Naive thymus-derived CD8-positive, alpha-beta T cell (primary cell): ENCODE results near the gene CDHR2. TPM values are rescaled to one million over a fixed set of nuclear protein-coding genes. Genes with fewer than 3 reads are reported as not detected.

Experiments
- ATAC-seq, 2 donors: fragments of 150-1000 bp; cut with Tn5 transposase in 1 of 2; sonication (Bioruptor Pico), chemical (Tn5 transposase) in 1 of 2; 1 replicate in 1 of 2; 2 replicates in 1 of 2; pipeline ENCODE4 v1.10.0; 2021; ENCODE audit warnings: mild to moderate bottlenecking in 2 of 2, moderate library complexity in 2 of 2
- POLR2A ChIA-PET: fragments of 350-600 bp; sonication (Branson Sonifier 250); formaldehyde crosslinking; loops from one replicate; lab custom pipeline; 2021; ENCODE audit warnings: antibody characterized with exemption; lab: Charles Lee
- DNase-seq, 10 donors: peaks; one replicate each; pipeline versions ENCODE4 v3.0.0 to v3.0.0-alpha.2; 2020 to 2022
- H3K27ac Mint-ChIP-seq, 10 donors: one replicate each; pipeline ENCODE4 v1.8.0; 2020 to 2022; ENCODE audit warnings: mild to moderate bottlenecking in 10 of 10, mixed read lengths in 10 of 10, moderate library complexity in 4 of 10, inconsistent platforms in 1 of 10
- H3K27me3 Mint-ChIP-seq, 5 donors: one replicate each; pipeline ENCODE4 v1.8.0; 2021 to 2022; ENCODE audit warnings: mixed read lengths in 5 of 5
- H3K36me3 Mint-ChIP-seq, 3 donors: one replicate each; pipeline ENCODE4 v1.8.0; 2020 to 2022; ENCODE audit warnings: mixed read lengths in 3 of 3, mild to moderate bottlenecking in 2 of 3, inconsistent platforms in 1 of 3
- H3K4me1 Mint-ChIP-seq, 4 donors: one replicate each; pipeline ENCODE4 v1.8.0; 2021 to 2022; ENCODE audit warnings: mixed read lengths in 4 of 4
- H3K4me3 Mint-ChIP-seq, 10 donors: one replicate each; pipeline ENCODE4 v1.8.0; 2020 to 2022; ENCODE audit warnings: mild to moderate bottlenecking in 10 of 10, mixed read lengths in 10 of 10, moderate library complexity in 6 of 10, inconsistent platforms in 1 of 10
- H3K9me3 Mint-ChIP-seq, 9 donors: one replicate each; pipeline ENCODE4 v1.8.0; 2020 to 2022; ENCODE audit warnings: mixed read lengths in 9 of 9, mild to moderate bottlenecking in 3 of 9, inconsistent platforms in 1 of 9, moderate library complexity in 1 of 9
- polyA plus RNA-seq, 3 donors: library from polyadenylated mRNA; unstranded; fragments of 300-500 nt; fragmentation: Illumina TruSeq; gene quantifications; one replicate each; pipeline ENCODE4 v1.2.3, GENCODE V29; 2021
- total RNA-seq, 8 experiments: library from RNA in 2 of 8; stranded (reverse) in 2 of 8; gene quantifications; one replicate each; pipeline ENCODE4 v1.2.3 and lab custom pipeline; 2021 to 2026

CDHR2 gene
- total and polyA plus RNA-seq, 5 experiments from 2014 or later = 0.26 to 4.8 (median 3.6) TPM; not detected in 2

DNA sequence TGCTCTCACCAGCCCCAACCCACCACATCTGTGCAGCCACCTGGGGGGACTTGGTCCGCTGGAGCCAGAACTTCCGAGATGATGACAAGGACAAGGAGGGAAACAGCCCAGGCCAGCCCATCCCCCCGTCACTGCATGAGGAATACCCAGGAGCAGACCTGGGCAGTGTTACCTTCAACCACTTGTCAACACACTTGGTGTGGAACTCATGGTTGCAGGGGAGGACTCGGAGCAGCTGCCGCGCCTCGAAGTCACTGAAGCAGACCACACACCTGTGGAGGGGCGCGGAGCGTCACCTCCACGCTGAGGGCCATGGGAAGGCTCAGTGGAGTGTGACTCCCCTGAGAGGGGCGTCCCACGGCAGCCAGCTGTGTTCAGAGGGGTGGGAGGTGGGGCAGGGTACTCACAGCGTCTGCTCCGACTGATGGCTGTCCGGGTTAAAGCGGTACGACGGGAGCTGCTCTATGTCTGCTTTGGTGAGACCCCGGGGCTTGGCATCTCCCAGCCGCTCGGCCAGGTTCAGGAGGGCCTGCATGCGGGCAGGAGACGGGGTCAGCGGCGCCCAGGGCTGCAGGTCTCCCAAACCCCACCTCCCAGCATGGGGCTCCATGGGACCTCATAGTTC is 19.9 kb upstream of the CDHR2 start:
- ATAC-seq (no peak), DNase-seq (peak in 1 of 10 donors; percentile 62)
- no peaks in the 10 kb centered on the region for H3K27me3 Mint-ChIP-seq
- POLR2A ChIA-PET = interaction anchor here (0.7 to 19.8 kb wide), 19 partner anchors 3 to 846 kb away, joined by 3 to 531 read pairs (median 3); partner anchors contain the start of genes CLTB, FAF2 and RNF44
- no peaks in the 10 kb centered on the region for H3K9me3 Mint-ChIP-seq
- H3K4me3 Mint-ChIP-seq = peak overlapping the region; percentile 4 to 94 (median 76)
- H3K27ac Mint-ChIP-seq = peak overlapping the region; percentile 84 to 95 (median 92)
- H3K4me1 Mint-ChIP-seq = peaks cover 32 to 65% (median 61%) of the 10 kb centered on the region in 4 donors
- H3K36me3 Mint-ChIP-seq = peaks cover 0 to 52% (median 13%) of the 10 kb centered on the region in 3 donors

DNA sequence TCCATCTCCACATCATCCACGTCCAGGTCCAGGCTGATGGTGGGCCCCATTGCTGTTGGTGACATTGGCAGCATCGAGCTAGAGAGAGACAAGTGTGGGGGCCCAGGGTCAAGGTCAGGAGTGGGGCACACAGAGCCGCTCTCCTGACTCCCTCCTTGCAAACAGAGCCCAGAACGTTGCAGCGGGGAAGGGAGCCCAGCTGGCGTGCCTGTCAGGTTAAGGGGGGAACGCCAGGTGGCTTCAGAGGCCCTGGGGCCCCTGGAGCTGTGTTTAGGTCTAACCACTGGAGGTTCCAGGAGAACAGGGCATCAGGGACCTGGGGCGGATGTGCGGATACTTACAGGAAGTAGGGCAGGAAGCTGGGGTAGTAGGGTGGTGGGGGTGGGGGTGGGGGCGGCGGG is 19.4 kb upstream of the CDHR2 start:
- Mint-ChIP-seq H3K4me1 (peaks cover 35 to 70% (median 66%) of the 10 kb centered on the region in 4 donors), H3K4me3 (peak overlapping the region; percentile 54 to 94 (median 78)), H3K27ac (peak overlapping the region; percentile 84 to 95 (median 92)), H3K27me3 (no peaks in the 10 kb centered on the region), H3K36me3 (peaks cover 0 to 54% (median 13%) of the 10 kb centered on the region in 3 donors), H3K9me3 (no peaks in the 10 kb centered on the region)
- POLR2A ChIA-PET = interaction anchor here (0.6 to 19.8 kb wide), 18 partner anchors 3 to 846 kb away, joined by 3 to 531 read pairs (median 3); partner anchors contain the start of genes CLTB, FAF2 and RNF44
- DNase-seq = peak; percentile 52 to 93 (median 75)
- peak; percentile 61 to 77 for ATAC-seq

DNA sequence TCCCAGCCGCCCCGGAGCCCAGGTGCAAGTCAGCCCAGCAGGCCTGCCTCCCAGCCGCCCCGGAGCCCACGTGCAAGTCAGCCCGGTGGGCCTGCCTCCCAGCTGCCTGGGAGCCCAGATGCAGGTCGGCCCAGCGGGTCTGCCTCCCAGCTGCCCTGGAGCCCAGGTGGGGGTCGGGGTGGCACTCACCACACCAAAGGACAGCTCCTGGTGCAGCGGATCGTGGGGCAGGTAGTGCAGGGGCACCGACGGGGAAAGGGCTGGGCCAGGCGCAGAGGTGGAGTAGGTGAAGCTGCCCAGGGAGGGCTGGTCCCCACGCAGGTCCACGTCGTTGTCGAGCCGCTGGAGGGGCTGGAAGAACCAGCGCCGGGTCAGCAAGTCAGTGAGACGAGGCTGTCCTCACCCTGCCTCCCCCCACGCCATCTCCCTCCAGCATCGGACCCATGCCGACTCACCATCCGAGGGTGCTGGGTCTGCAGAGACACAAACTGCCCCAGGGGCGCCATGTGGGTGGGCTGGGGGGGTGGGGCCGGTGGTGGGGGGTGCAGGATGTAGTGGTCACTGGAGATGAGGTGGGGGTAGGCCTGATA is 18.7 kb upstream of the CDHR2 start:
- no peaks in the 10 kb centered on the region for H3K27me3 Mint-ChIP-seq
- no peak for ATAC-seq
- H3K4me1 Mint-ChIP-seq = peaks cover 38 to 73% (median 70%) of the 10 kb centered on the region in 4 donors
- no peak for DNase-seq
- peaks cover under 1 to 55% (median 18%) of the 10 kb centered on the region in 3 donors for H3K36me3 Mint-ChIP-seq
- H3K9me3 Mint-ChIP-seq = no peaks in the 10 kb centered on the region
- H3K27ac Mint-ChIP-seq = peak overlapping the region in 7 of 10 donors; percentile 84 to 95 (median 91)
- H3K4me3 Mint-ChIP-seq = peak overlapping the region in 9 of 10 donors; percentile 70 to 94 (median 85)
- POLR2A ChIA-PET = interaction anchor here (0.6 to 19.8 kb wide), 18 partner anchors 4 to 909 kb away, joined by 3 to 531 read pairs (median 4); partner anchors contain the start of genes CDHR2, CLTB, FAF2 and GRK6

DNA sequence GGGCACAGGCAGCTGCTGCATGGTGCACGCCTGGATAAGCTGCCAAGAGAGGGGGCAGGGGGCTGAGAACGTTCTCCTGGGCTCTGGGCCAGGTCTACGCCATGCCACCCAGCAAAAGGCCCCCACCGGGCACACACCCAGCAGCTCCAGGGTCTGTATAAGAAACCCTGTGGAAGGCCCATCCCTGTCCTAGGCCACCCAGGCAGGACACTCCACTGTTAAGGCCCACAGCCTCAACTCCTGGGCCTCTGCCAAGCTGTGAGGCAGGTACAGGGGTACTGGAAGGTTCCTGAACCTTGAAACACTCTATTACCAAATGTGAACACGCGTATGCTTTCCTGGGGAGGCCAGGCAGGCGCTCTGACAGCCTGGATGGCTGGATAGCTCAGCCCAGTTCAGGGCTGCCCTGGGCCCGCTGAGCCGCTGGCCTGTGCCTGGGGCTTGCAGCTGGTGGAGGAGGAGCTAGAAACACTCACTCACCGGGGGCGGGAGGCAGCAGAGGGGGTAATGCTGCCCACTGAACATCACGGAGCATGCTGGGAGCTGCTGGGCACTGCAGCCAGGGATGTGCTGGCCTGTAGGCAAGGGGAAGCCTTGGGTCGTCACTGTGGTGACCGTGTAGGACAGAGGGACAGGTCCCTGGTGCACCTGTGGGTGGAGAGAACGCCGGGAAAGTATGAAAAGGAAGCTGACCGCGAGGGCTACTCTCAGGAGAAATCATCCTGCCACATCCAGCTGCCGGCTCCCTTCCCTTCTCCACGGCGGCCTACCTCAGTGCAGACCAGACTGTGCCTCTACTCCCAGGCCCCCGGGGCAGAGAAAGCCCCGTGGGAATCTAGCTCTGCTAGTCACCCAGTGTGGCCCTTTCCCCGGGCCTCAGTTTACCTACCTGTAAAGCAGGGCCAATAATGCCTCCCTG is 17.9 kb upstream of the CDHR2 start:
- Mint-ChIP-seq H3K4me3 (peak overlapping the region; percentile 70 to 94 (median 83)), H3K27ac (peak overlapping the region; percentile 85 to 95 (median 92)), H3K4me1 (peaks cover 40 to 75% (median 67%) of the 10 kb centered on the region in 4 donors), H3K36me3 (peaks cover 7 to 54% (median 20%) of the 10 kb centered on the region in 3 donors), H3K27me3 (no peaks in the 10 kb centered on the region), H3K9me3 (no peaks in the 10 kb centered on the region)
- POLR2A ChIA-PET = interaction anchor here (0.5 to 19.8 kb wide), 11 partner anchors 5 to 908 kb away, joined by 3 to 531 read pairs (median 6); partner anchors contain the start of genes CDHR2, FAF2, GRK6 and RNF44
- peak in 1 of 10 donors; percentile 26 for DNase-seq
- no peak for ATAC-seq

DNA sequence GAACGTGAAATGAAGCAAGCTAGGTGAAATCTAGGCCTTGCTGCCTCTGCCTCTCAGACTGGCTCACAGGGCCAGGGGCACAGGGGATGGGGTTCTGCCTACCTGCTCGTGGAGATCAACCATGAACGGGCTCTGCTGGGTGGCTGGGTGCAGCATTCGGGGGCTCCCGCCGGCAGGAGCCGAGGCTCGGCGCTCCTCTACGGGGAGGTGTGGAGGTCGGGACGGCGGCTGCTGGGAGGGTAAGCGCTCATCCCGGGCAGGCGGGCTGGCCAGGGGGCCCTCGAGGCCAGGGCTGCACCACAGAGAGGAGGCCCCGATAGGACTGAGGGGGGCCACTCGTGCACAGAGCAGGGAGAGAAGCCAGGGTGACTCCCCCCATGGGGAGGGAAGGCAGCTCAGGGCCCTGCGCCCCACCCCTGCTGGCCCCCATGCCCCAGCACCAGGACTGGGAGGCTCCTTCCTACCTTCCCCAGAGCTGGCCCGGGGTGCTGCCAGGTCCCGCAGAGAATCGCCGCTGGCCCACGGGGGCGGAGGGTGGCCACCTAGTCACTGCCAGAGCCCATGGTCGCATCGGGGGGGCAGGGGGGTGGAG is 17.1 kb upstream of the CDHR2 start:
- Mint-ChIP-seq H3K9me3 (no peaks in the 10 kb centered on the region), H3K27me3 (no peaks in the 10 kb centered on the region), H3K4me3 (peak overlapping the region in 9 of 10 donors; percentile 22 to 94 (median 85)), H3K36me3 (peaks cover 7 to 53% (median 20%) of the 10 kb centered on the region in 3 donors), H3K4me1 (peaks cover 40 to 71% (median 66%) of the 10 kb centered on the region in 4 donors), H3K27ac (peak overlapping the region; percentile 73 to 97 (median 92))
- POLR2A ChIA-PET = interaction anchor here (0.5 to 19.8 kb wide), 8 partner anchors 5 to 894 kb away, joined by 4 to 531 read pairs (median 11); partner anchors contain the start of genes CDHR2, CLTB, FAF2 and GRK6
- ATAC-seq (no peak), DNase-seq (no peak)

DNA sequence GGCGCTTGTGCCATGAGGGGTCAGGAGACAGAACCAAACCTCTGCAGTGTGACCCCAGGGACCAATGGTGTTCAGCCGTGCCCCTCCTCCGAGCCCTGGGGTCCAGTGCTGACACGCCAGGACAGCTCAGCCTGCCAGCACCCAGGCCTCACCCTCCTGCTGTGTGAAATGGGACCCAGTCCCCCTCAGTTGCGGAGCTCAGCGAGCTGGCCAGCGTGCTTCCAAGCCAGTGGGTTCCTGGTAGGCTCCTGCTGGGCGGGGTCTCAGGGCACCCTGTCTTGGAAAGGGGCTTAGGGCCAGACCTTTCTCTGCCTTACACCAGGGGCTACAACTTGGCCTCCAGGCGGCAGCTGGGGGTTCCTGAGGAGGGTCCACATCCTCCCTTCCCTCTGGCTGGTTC is 16.3 kb upstream of the CDHR2 start:
- POLR2A ChIA-PET = interaction anchor here (1.0 to 19.8 kb wide), 6 partner anchors 5 to 171 kb away, joined by 4 to 531 read pairs (median 178); partner anchors contain the start of genes CDHR2, CLTB and RNF44
- ATAC-seq (no peak), DNase-seq (no peak)
- Mint-ChIP-seq H3K4me3 (peak overlapping the region; percentile 94 to 100 (median 98)), H3K27me3 (no peaks in the 10 kb centered on the region), H3K27ac (peak overlapping the region; percentile 81 to 100 (median 99)), H3K4me1 (peaks cover 36 to 65% (median 58%) of the 10 kb centered on the region in 4 donors), H3K9me3 (no peaks in the 10 kb centered on the region), H3K36me3 (peaks cover 7 to 45% (median 20%) of the 10 kb centered on the region in 3 donors)

DNA sequence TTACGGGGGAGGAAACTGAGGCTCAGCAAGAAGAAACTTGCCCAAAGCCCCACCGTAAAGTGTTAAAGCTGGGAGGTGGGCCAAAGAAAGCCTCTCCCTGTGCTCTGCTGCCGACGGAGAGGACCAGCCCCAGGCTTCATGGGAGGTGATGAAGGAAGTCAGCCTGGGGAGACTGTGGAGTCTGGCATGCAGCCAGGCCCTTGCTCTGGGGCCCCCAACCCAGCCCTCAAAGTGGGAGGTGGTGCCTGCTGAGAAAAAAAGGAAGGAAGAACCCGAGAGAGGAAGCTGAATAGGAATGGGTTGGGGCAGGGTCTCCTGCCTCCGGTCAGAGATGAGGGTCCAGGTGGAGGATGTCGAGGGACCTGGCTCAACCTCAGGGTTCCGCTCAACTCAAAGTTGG is 15.8 kb upstream of the CDHR2 start:
- H3K4me3 Mint-ChIP-seq = peak overlapping the region; percentile 94 to 100 (median 98)
- H3K27me3 Mint-ChIP-seq = no peaks in the 10 kb centered on the region
- DNase-seq (no peak), ATAC-seq (no peak)
- POLR2A ChIA-PET = interaction anchor here (0.7 to 19.8 kb wide), 12 partner anchors 4 to 173 kb away, joined by 3 to 531 read pairs (median 10); partner anchors contain the start of genes CDHR2, CLTB, FAF2 and HIGD2A
- H3K27ac Mint-ChIP-seq = peak overlapping the region; percentile 97 to 100 (median 100)
- no peaks in the 10 kb centered on the region for H3K9me3 Mint-ChIP-seq
- peaks cover 34 to 66% (median 57%) of the 10 kb centered on the region in 4 donors for H3K4me1 Mint-ChIP-seq
- peaks cover 7 to 39% (median 17%) of the 10 kb centered on the region in 3 donors for H3K36me3 Mint-ChIP-seq

DNA sequence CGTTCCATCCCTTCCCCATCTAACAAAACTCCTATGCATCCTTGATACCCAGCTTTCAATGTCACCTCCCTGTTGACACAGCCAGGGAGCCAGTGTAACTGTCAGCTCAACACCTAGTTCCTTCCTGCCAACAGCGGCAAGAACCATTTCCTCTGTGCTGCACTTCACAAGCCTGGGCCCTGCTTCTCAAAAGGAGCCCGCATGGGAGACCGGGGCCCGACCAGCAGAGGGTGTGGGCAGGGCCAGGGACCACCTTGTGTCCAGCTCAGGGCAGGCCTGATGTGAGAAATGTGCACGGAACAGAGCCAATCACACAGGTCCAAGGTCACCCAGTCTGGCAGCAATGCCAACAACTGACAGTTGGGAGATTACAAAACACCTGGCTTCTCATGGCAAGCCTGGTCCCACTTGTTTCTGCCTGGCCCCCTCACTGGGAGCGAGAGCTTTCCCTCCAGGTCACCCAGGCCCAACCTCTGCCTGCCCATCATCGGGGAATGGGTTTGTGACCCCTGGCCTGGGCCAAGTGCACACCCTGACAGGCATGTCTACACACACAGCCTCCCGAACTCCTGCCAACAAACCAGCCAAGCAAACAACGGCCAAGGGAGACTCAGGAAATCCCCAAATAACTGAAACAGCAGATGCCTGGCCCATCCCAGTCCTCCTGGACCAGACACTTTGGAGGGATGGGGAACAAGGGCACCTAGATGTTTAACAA is 15.1 kb upstream of the CDHR2 start:
- Mint-ChIP-seq H3K4me1 (peaks cover 36 to 67% (median 58%) of the 10 kb centered on the region in 4 donors), H3K27ac (peak overlapping the region; percentile 97 to 100 (median 100)), H3K4me3 (peak overlapping the region; percentile 94 to 100 (median 98)), H3K36me3 (peaks cover 7 to 35% (median 15%) of the 10 kb centered on the region in 3 donors), H3K27me3 (no peaks in the 10 kb centered on the region), H3K9me3 (no peaks in the 10 kb centered on the region)
- POLR2A ChIA-PET = interaction anchor here (0.6 to 19.8 kb wide), 15 partner anchors 3 to 420 kb away, joined by 3 to 531 read pairs (median 6); partner anchors contain the start of genes CDHR2, CLTB, FAF2 and HIGD2A
- ATAC-seq = peak; percentile 5 to 10
- peak in 7 of 10 donors; percentile 48 to 79 (median 65) for DNase-seq

DNA sequence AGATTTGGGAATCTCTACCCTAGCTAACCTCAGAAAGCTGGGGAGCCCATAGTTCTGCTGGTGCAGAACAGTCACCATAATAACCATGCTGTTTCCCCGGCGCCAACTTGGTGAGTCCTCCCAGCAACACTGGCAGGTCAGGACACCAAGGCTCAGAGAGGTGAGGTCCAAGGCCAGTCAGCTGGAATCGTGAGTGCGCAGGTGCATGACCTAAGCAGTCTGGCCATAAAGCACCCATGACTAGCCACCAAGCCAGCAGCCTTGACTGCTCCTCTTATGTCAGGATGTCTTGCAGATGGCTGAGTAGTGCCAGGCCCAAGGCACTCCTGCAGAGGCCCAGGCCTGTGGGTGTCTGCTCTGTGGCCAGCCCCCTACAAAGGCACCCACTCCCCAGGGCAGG is 14.5 kb upstream of the CDHR2 start:
- H3K27ac Mint-ChIP-seq = peak overlapping the region; percentile 97 to 100 (median 100)
- H3K36me3 Mint-ChIP-seq = peaks cover 7 to 29% (median 12%) of the 10 kb centered on the region in 3 donors
- no peaks in the 10 kb centered on the region for H3K9me3 Mint-ChIP-seq
- peaks cover 34 to 69% (median 58%) of the 10 kb centered on the region in 4 donors for H3K4me1 Mint-ChIP-seq
- no peaks in the 10 kb centered on the region for H3K27me3 Mint-ChIP-seq
- POLR2A ChIA-PET = interaction anchor here (0.6 to 19.8 kb wide), 15 partner anchors 3 to 420 kb away, joined by 3 to 531 read pairs (median 6); partner anchors contain the start of genes CDHR2, CLTB, FAF2 and HIGD2A
- no peak for DNase-seq
- H3K4me3 Mint-ChIP-seq = peak overlapping the region; percentile 94 to 100 (median 98)
- ATAC-seq = no peak

DNA sequence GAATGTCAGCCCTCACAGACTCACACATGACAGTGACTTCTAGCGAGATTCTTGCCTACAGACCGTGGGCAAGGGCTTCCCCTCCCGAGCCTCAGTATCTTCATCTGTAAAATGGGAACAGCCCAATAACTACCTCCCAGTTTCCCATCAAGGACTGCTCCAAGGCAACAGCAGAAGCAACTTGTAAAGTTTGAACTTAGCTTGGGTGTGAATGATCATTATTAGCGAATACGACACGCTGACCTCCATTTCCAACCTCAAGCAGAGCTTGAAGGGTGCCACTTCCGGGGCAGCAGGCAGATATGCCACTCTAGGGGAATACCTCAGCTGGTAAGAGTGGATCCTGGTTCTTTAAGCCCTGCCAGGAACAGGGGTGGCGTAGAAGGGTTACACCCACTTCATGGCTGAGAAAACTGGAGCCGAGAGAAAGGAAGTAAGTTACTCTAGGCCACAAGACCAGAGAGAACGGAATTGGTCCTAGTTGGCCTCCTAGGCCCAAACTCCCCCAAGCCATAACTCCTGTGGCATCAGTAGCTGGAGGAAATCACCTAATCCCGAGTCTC is 14.0 kb upstream of the CDHR2 start:
- H3K27ac Mint-ChIP-seq = peak overlapping the region; percentile 97 to 100 (median 100)
- DNase-seq = peak in 3 of 10 donors; percentile 38 to 55 (median 41)
- peak overlapping the region; percentile 94 to 100 (median 98) for H3K4me3 Mint-ChIP-seq
- H3K9me3 Mint-ChIP-seq = no peaks in the 10 kb centered on the region
- H3K4me1 Mint-ChIP-seq = peaks cover 37 to 71% (median 60%) of the 10 kb centered on the region in 4 donors
- peaks cover 7 to 26% (median 10%) of the 10 kb centered on the region in 3 donors for H3K36me3 Mint-ChIP-seq
- POLR2A ChIA-PET = interaction anchor here (0.6 to 19.8 kb wide), 19 partner anchors 2 to 419 kb away, joined by 3 to 531 read pairs (median 6); partner anchors contain the start of genes CDHR2, CLTB, FAF2 and GPRIN1
- no peak for ATAC-seq
- no peaks in the 10 kb centered on the region for H3K27me3 Mint-ChIP-seq
